Stomach smooth muscle (tissue), 2 donors: ENCODE data around the gene CLPX.
"Not testable (repeated sequence)": the region's sequence is repeated elsewhere in the genome, so short reads cannot be mapped to it uniquely, and the experiment has no call there.

Experiments used
- H3K27ac ChIP-seq: one replicate; pipeline ENCODE4 v1.7.0; 2013; ENCODE audit warnings: mild to moderate bottlenecking, low read length, inconsistent platforms
- H3K27me3 ChIP-seq, 2 donors: one replicate each; pipeline ENCODE4 v1.7.0; 2013; ENCODE audit warnings: low read length in 2 of 2; ENCODE audit not compliant: insufficient read depth in 2 of 2, control insufficient read depth in 1 of 2
- H3K36me3 ChIP-seq, 2 donors: one replicate each; pipeline ENCODE4 v1.7.0; 2013; ENCODE audit warnings: low read length in 2 of 2; ENCODE audit not compliant: control insufficient read depth in 2 of 2, insufficient read depth in 2 of 2
- H3K4me1 ChIP-seq: one replicate; pipeline ENCODE4 v1.7.0; 2013; ENCODE audit warnings: low read length; ENCODE audit not compliant: control insufficient read depth, insufficient read depth
- H3K4me3 ChIP-seq, 2 donors: one replicate each; pipeline ENCODE4 v1.7.0; 2013; ENCODE audit warnings: low read length in 2 of 2
- H3K9ac ChIP-seq, 2 donors: one replicate each; pipeline ENCODE4 v1.7.0; 2013; ENCODE audit warnings: low read length in 2 of 2, mild to moderate bottlenecking in 1 of 2
- H3K9me3 ChIP-seq, 2 donors: one replicate each; pipeline ENCODE4 v1.7.0; 2013; ENCODE audit warnings: low read length in 2 of 2; ENCODE audit not compliant: control insufficient read depth in 2 of 2
- donor health status: healthy.
- donor health status: Pancreatic carcinoma.

Gene CLPX

DNA sequence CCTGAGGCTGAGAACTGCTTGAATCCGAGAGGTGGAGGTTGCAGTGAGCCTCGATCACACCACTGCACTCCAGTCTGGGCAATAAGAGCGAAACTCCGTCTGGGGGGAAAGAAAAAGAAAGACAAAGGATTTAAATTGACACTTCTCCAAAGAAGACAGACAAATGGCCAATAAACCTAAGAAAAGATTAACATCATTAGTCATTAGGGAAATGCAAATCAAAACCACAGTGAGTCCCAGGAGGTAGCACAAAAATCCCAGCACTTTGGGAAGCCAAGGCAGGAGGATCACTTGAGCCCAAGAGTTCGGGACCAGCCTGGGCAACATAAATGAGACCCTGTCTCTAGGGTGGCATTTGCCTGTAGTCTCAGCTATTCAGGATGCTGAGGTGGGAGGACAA is 12.6 kb downstream of the CLPX start:
- Histone ChIP-seq H3K4me1 (no peaks in the 10 kb centered on the region), H3K9me3 (no peaks in the 10 kb centered on the region), H3K4me3 (no peak overlapping the region), H3K36me3 (peaks cover 8 to 21% of the 10 kb centered on the region in 2 donors), H3K27ac (no peak overlapping the region), H3K27me3 (no peaks in the 10 kb centered on the region), H3K9ac (no peak overlapping the region)

GRCh38 chr15:65171428-65171827 is 13.7 kb downstream of the CLPX start:
- Histone ChIP-seq H3K27ac (no peak overlapping the region), H3K36me3 (peaks cover 5 to 20% of the 10 kb centered on the region in 2 donors), H3K4me1 (no peaks in the 10 kb centered on the region)

GRCh38 chr15:65165875-65166274 is 19.3 kb downstream of the CLPX start:
- Histone ChIP-seq H3K4me1 (no peaks in the 10 kb centered on the region), H3K4me3 (no peak overlapping the region), H3K27me3 (no peaks in the 10 kb centered on the region), H3K27ac (no peak overlapping the region), H3K9ac (no peak overlapping the region), H3K36me3 (peaks cover 4 to 24% of the 10 kb centered on the region in 2 donors), H3K9me3 (no peaks in the 10 kb centered on the region)

More at GRCh38 chr15:65171428-65171827, 13.7 kb downstream of the CLPX start:
- no peaks in the 10 kb centered on the region for H3K27me3 ChIP-seq
- H3K4me3 ChIP-seq: no peak overlapping the region
- no peaks in the 10 kb centered on the region for H3K9me3 ChIP-seq
- H3K9ac ChIP-seq: no peak overlapping the region

DNA sequence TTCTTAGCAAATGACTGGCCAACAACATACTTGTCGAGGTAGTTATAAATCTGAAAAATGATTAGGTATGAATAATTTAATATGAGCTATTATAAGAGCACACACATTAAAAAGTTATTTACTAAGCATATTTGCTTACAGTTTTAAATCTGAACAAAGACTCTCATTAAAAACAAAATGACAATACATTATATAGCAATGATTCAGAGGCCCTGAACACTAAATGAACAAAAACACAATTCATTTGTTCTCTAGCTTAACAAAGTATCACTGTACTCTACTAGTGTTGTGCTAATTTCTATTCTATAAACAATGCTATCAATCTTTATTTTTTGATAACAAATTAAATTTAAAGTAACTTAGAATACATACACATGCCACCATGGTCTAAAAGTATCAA is 21.0 kb downstream of the CLPX start:
- Histone ChIP-seq H3K4me3 (no peak overlapping the region), H3K4me1 (no peaks in the 10 kb centered on the region), H3K9ac (no peak overlapping the region), H3K36me3 (peaks cover 4 to 24% of the 10 kb centered on the region in 2 donors), H3K27me3 (no peaks in the 10 kb centered on the region), H3K27ac (no peak overlapping the region), H3K9me3 (no peaks in the 10 kb centered on the region)

DNA sequence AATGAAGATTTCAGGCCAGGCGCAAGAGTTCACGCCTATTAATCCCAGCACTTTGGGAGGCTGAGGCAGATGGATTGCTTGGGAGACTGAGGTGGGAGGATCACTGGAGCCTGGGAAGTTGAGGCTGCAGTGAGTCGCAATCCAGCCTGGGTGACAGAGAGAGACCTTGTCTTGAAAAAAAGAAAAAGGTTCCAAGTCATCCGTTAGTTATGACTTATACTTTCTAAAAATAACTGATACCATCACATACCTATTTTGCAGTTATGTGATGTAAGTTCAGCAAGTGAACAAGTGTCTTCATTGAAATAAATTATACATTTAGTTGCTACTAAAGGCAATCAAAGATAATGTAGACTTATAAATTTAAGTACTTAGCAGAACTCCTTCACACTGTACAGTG is 22.1 kb downstream of the CLPX start:
- no peaks in the 10 kb centered on the region for H3K27me3 ChIP-seq
- no peak overlapping the region for H3K9ac ChIP-seq
- peaks cover 4 to 29% of the 10 kb centered on the region in 2 donors for H3K36me3 ChIP-seq
- H3K27ac ChIP-seq: no peak overlapping the region
- H3K4me3 ChIP-seq: no peak overlapping the region
- no peaks in the 10 kb centered on the region for H3K4me1 ChIP-seq
- H3K9me3 ChIP-seq: no peaks in the 10 kb centered on the region

DNA sequence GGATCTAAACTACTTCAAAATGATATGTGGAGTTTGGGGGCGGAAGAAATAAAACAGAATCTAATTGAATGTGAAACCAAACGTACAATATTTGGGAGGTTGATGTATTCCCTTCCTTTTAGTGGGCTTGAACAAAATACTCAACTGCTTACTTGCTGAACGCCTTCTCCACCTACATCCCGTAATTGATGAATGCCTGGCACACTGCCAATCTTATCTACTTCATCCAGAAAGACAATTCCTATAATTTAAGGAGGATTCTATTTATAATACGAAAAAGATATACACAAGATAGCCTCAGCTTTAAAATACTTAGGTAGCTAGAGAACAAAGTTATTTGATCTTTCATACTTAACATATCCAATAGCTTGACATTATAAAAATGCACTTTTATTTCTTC is 28.4 kb downstream of the CLPX start:
- H3K9me3 ChIP-seq: no peaks in the 10 kb centered on the region
- no peak overlapping the region for H3K4me3 ChIP-seq
- H3K27me3 ChIP-seq: no peaks in the 10 kb centered on the region
- H3K9ac ChIP-seq: no peak overlapping the region
- H3K27ac ChIP-seq: no peak overlapping the region
- no peaks in the 10 kb centered on the region for H3K4me1 ChIP-seq
- peaks cover 34 to 48% of the 10 kb centered on the region in 2 donors for H3K36me3 ChIP-seq

GRCh38 chr15:65154720-65155119 is 30.4 kb downstream of the CLPX start:
- H3K27ac ChIP-seq: no peak overlapping the region
- H3K4me3 ChIP-seq: no peak overlapping the region
- no peaks in the 10 kb centered on the region for H3K9me3 ChIP-seq
- no peaks in the 10 kb centered on the region for H3K27me3 ChIP-seq
- no peak overlapping the region for H3K9ac ChIP-seq
- H3K36me3 ChIP-seq: peaks cover 34 to 50% of the 10 kb centered on the region in 2 donors
- no peaks in the 10 kb centered on the region for H3K4me1 ChIP-seq

DNA sequence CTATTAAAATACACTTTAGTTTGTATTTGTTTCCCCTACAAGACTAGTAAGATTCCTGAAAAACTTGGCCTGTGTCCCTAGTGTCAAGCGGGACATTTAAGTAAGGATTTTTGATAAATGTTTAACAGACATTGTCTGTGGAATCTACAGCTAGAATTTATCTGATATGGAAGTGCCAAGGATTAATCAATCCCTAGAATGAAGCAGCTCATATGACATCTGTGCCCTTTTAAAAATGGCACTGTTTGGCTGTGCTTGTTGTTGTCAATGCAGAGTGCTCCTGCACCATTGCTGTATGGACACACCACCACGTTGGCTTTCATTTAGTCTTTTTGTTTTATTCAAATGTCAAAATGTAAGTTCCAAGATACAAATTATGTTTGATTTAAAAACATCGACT is 37.2 kb downstream of the CLPX start:
- Histone ChIP-seq H3K4me3 (no peak overlapping the region), H3K36me3 (peaks cover 4 to 12% of the 10 kb centered on the region in 2 donors), H3K27ac (no peak overlapping the region), H3K27me3 (no peaks in the 10 kb centered on the region), H3K9me3 (no peaks in the 10 kb centered on the region), H3K9ac (no peak overlapping the region), H3K4me1 (no peaks in the 10 kb centered on the region)

DNA sequence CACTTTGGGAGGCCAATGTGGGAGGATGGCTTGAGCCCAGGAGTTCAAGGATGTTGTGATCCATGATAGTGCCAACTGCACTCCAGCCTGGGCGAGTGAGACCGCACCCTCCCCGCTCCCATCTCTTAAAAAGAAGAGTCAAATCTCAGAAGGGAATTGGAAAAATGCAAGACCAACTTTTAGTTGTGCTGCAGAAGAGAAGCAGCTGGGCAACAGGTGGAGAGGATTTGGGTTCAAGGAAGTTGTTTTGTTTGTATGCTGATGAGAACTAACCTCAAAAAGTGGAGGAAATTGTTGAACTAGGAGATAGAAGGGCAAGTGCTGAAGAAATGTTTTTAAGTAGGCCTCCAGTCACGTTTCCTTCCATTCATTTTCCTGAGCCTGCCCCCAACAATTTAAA is 38.7 kb downstream of the CLPX start:
- no peak overlapping the region for H3K4me3 ChIP-seq
- H3K9ac ChIP-seq: no peak overlapping the region
- no peak overlapping the region for H3K27ac ChIP-seq
- no peaks in the 10 kb centered on the region for H3K9me3 ChIP-seq
- no peaks in the 10 kb centered on the region for H3K27me3 ChIP-seq
- H3K4me1 ChIP-seq: no peaks in the 10 kb centered on the region
- H3K36me3 ChIP-seq: peaks cover 4 to 11% of the 10 kb centered on the region in 2 donors

DNA sequence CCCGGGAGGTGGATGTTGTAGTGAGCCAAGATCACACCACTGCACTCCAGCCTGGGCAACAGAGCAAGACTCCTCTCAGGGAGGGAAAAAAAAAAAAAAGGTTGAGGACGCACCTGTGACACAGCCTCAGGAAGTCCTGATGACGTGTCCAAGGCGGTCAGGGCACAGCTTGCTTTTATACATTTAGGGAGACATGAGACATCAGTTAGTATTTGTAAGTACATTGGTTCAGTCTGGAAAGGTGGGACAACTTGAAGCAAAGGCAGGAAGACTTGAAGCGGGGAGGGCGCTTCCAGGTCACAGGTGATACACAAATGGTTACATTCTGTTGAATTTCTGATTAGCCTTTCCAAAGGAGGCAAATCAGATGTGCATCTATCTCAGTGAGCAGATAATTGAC is 46.5 kb downstream of the CLPX start:
- H3K27ac ChIP-seq, H3K27me3 ChIP-seq, H3K36me3 ChIP-seq, H3K4me3 ChIP-seq, H3K4me1 ChIP-seq, H3K9me3 ChIP-seq, H3K9ac ChIP-seq: not testable (repeated sequence)

DNA sequence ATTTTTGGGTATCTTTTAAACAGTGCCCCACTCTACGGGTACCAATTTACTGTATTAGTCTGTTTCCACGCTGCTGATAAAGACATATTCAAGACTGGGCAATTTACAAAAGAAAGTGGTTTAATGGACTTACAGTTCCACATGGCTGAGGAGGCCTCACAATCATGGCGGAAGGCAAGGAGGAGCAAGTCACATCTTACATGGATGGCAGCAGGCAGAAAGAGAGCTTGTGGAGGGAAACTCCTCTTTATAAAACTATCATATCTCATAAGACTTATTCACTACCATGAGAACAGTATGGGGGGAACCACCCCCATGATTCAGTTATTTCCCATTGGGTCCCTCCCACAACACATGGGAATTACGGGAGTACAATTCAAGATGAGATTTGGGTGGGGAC is 47.2 kb downstream of the CLPX start:
- not testable (repeated sequence) for H3K9me3 ChIP-seq, H3K27ac ChIP-seq, H3K9ac ChIP-seq, H3K36me3 ChIP-seq, H3K4me3 ChIP-seq, H3K27me3 ChIP-seq, H3K4me1 ChIP-seq

GRCh38 chr15:65137089-65137488 is 48.1 kb downstream of the CLPX start:
- not testable (repeated sequence) for H3K4me3 ChIP-seq, H3K4me1 ChIP-seq, H3K27ac ChIP-seq, H3K9ac ChIP-seq, H3K36me3 ChIP-seq, H3K9me3 ChIP-seq, H3K27me3 ChIP-seq
